Measurements from ENCODE around the gene COL8A1.
A peak's percentile ranks its signal among the peaks of the same experiment; 100 is the strongest.

Gene COL8A1

GRCh38 chr3:99669879-99670555 lies 31.6 kb downstream of the COL8A1 start:
- DNase-seq, result no peak

GRCh38 chr3:99670556-99670950 lies 32.2 kb downstream of the COL8A1 start:
- DNase-seq, result no peak
- TF ChIP-seq POLR2A (IDR thresholded peaks at IDR 0.05; ENCODE audit: low read length) (no peak), GATA1 (IDR thresholded peaks at IDR 0.05; ENCODE audit: low read depth, low read length) (no peak)

More at GRCh38 chr3:99669879-99670555, 31.6 kb downstream of the COL8A1 start:
- TF ChIP-seq GATA1 (IDR thresholded peaks at IDR 0.05; ENCODE audit: low read depth, low read length) (no peak), POLR2A (IDR thresholded peaks at IDR 0.05; ENCODE audit: low read length) (no peak)

GRCh38 chr3:99674086-99674789 lies 35.8 kb downstream of the COL8A1 start:
- DNase-seq, result no peak
- no peak for TF ChIP-seq POLR2A (IDR thresholded peaks at IDR 0.05; ENCODE audit: low read length)
- no peak for TF ChIP-seq GATA1 (IDR thresholded peaks at IDR 0.05; ENCODE audit: low read depth, low read length)

DNA sequence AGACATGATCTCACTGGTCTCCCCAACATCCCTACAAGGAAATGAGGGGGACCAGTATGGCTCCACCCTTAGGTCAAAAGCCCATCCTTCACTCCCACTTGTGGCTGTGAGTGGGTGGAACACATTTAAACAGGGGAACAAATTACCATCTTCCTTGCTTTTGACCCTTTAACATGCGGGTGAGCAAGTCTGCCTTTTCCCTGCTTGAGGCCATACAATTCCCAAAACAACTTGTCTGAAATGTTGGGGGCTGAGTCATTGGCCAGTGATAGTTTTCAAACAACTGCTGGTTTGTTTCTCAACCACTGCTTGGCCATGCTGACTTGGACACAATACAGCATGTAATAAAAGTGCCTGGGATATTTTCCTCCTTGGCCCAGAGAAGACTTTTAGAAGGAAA lies 39.6 kb downstream of the COL8A1 start:
- DNase-seq, result no peak
- TF ChIP-seq POLR2A (IDR thresholded peaks at IDR 0.05; ENCODE audit: low read length), result no peak
- no peak for TF ChIP-seq GATA1 (IDR thresholded peaks at IDR 0.05; ENCODE audit: low read depth, low read length)

GRCh38 chr3:99678896-99679295 lies 40.5 kb downstream of the COL8A1 start:
- DNase-seq, result no peak
- TF ChIP-seq GATA1 (IDR thresholded peaks at IDR 0.05; ENCODE audit: low read depth, low read length) (no peak), POLR2A (IDR thresholded peaks at IDR 0.05; ENCODE audit: low read length) (no peak)

DNA sequence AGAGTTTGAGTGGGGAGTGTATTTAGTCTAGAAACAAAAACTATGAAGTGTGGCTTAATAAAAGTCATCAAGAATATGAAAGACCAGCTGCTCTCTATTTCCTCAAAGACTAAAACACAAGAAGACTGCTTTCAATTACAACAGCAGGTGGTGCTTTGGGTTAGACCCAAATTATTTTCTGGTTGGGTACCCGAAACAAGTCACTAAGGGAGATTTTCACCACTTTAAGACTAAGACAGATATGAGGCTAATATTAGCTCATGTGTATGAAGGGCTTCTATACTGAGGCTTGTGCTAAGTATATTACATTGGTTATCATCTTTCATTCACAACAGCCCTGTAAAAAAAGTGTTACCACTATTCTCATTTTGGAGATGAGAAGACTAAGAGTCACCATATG lies 43.1 kb downstream of the COL8A1 start:
- TF ChIP-seq POLR2A (IDR thresholded peaks at IDR 0.05; ENCODE audit: low read length), result no peak
- TF ChIP-seq GATA1 (IDR thresholded peaks at IDR 0.05; ENCODE audit: low read depth, low read length), result no peak
- DNase-seq, result no peak

- TF ChIP-seq POLR2A (IDR thresholded peaks at IDR 0.05; ENCODE audit: low read length), result no peak
- DNase-seq, result no peak
These were observed 43.6 kb downstream of the COL8A1 start for GRCh38 chr3:99681976-99682375.

GRCh38 chr3:99683465-99683864 lies 45.1 kb downstream of the COL8A1 start:
- DNase-seq, result no peak
- no peak for TF ChIP-seq GATA1 (IDR thresholded peaks at IDR 0.05; ENCODE audit: low read depth, low read length)
- TF ChIP-seq POLR2A (IDR thresholded peaks at IDR 0.05; ENCODE audit: low read length), result no peak

- TF ChIP-seq POLR2A (IDR thresholded peaks at IDR 0.05; ENCODE audit: low read length) (no peak), GATA1 (IDR thresholded peaks at IDR 0.05; ENCODE audit: low read depth, low read length) (no peak)
- DNase-seq, result no peak
These were observed 45.5 kb downstream of the COL8A1 start for GRCh38 chr3:99683876-99684275.

- no peak for DNase-seq
- no peak for TF ChIP-seq GATA1 (IDR thresholded peaks at IDR 0.05; ENCODE audit: low read depth, low read length)
- TF ChIP-seq POLR2A (IDR thresholded peaks at IDR 0.05; ENCODE audit: low read length), result no peak
These were observed 46.2 kb downstream of the COL8A1 start for GRCh38 chr3:99684644-99685043.

DNA sequence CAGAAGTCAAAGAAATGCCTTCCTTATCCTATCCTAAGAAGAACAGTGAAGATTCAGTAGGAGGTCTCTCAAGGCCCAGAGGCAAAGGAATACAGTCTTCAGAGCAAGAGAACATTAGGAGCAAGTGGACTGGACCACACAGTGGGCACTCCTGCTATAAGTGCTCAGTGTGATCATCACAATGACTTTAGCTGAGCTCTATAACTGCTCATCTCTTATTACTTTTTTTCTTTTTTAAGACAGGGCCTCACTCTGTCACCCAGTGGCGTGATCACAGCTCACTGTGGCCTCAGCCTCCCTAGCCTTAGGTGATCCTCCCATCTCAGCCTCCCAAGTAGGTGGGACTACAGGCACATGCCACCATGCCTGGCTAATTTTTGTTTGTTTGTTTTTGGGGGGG lies 48.1 kb downstream of the COL8A1 start:
- no peak for DNase-seq
- TF ChIP-seq POLR2A (IDR thresholded peaks at IDR 0.05; ENCODE audit: low read length) (no peak), GATA1 (IDR thresholded peaks at IDR 0.05; ENCODE audit: low read depth, low read length) (no peak)

- TF ChIP-seq POLR2A (IDR thresholded peaks at IDR 0.05; ENCODE audit: low read length) (no peak), GATA1 (IDR thresholded peaks at IDR 0.05; ENCODE audit: low read depth, low read length) (no peak)
- DNase-seq, result peak; percentile 47 to 69
These were observed 48.7 kb downstream of the COL8A1 start for GRCh38 chr3:99686955-99687612.

DNA sequence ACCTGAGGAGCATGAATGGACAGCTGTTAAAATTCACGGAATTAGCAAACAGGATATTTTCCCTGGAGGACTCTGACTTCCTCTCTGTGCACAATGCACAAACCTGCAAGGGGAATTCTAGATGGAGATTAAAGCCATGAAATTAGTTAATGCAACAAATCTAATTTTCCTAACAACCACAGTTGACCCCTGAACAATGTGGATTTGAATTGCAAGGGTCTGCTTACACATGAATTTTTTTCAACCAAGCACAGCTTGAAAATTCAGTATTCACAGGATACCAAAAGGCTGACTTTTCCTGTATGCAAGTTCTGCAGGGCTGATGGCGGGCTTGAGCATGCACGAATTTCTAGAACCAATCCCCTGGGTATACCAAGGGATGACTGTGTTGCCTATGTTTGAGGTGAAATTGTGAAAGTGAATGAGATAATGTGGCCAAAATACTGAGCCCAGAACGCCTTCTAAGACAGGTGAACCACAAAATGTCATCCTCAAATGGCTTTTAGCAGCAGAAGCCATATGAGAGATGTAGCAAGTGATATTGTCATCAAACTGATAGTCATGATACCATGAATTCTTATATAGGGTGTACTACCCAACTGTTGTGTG lies 52.5 kb downstream of the COL8A1 start:
- no peak for TF ChIP-seq GATA1 (IDR thresholded peaks at IDR 0.05; ENCODE audit: low read depth, low read length)
- no peak for TF ChIP-seq POLR2A (IDR thresholded peaks at IDR 0.05; ENCODE audit: low read length)
- no peak for DNase-seq

- no peak for DNase-seq
- TF ChIP-seq GATA1 (IDR thresholded peaks at IDR 0.05; ENCODE audit: low read depth, low read length) (no peak), POLR2A (IDR thresholded peaks at IDR 0.05; ENCODE audit: low read length) (no peak)
These were observed 55.2 kb downstream of the COL8A1 start for GRCh38 chr3:99693636-99694035.
